Muscle of back (tissue), 11 donors: ENCODE measurements around the gene TAGLN3. TPM values are rescaled to one million over a fixed set of nuclear protein-coding genes. Genes with fewer than 3 reads are reported as not detected.

ENCODE experiments used
- DNase-seq, 3 donors: peaks; one replicate each; pipeline versions ENCODE4 v3.0.0 to v3.0.0-alpha.2; 2013
- polyA plus RNA-seq, 10 donors: library from polyadenylated mRNA; unstranded; fragments of 120-200 nt; gene quantifications; one replicate each; pipeline ENCODE4 v1.2.1, GENCODE V29; 2013; ENCODE audit not compliant: insufficient read length in 10 of 10

TAGLN3 gene
- polyA plus RNA-seq, 10 donors = 3.0 to 6.0 (median 4.0) TPM

DNA sequence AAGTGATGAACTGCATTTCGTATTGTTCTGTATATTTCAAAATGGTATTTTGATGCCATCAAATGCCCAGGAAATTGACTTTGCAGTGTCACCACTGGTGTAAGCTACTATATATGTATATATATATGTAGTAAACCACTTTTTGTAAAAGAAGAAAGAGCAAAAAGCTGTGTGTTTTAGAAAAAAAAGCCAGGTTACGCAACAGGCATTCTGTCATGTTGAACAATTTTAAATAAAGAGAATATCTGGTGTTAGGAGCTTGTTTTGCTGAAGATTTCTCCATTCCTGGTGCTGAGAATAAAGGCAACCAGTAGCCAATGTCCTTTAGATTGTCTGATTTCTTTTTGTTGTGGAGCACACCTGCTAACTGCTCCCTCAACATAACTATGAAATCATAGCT lies 23.6 kb upstream of the TAGLN3 start:
- no peak for DNase-seq

DNA sequence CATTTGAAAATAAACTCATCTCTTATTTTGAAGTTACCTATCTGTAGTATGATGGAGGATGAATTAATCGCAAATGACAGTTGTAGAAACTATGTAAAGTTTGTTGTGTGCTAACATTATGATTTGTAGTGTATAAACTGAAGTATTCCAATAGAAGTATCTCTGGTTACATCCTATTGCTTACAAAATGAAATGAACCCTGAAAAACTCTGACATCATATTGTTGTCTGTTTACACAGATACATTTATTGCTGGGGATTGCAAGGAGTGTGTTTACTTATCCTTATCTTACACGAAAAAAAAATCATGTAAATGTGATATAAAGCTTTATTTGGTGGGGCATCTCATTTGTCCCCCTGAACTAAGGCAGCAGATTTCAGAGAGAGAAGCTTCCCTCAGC lies 22.5 kb upstream of the TAGLN3 start:
- DNase-seq = no peak

DNA sequence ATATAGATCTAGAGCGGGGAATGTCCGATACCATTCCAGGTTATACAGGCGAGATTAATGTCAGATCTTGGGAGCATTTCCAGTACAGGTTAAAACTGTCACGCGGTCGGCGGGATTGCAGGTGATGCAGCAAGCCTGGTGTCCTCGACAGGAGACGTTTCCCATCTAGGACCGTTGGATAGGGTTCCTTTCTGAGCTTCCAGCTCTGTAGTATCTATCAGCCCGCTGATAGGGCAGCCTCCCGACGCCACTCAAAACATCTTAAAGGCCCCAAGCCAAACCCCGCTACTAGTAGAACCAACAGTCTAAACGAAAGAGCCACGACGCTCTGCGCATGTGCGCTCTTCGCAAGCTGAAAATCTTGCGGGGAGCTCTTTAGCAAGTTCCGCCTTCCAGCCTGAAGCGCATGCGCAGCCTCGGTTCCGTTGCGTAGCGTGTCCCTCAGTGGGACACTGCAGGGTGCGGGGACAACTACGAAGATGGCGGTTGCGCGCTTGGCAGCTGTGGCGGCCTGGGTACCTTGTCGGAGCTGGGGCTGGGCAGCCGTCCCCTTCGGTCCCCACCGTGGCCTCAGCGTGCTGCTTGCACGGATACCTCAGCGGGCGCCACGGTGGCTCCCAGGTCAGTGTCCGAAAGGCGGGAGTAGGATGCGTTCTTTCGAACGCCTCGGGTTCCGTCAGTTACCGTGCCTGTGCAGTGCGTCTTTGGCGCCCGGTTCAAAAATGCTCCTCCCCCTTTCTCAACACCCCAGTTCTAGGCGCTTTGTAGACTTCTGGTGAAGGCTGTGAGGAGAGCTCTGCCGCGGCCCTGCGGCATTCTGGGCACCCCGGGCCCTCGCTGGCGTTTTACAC lies 19.9 kb upstream of the TAGLN3 start, which contains the start of gene ABHD10:
TSS of gene ABHD10 (plus strand) at position 444 of the 851 bp plus-strand sequence. CDS start at position 480, 36 bp downstream.
- DNase-seq = peak; percentile 98 to 100 (median 99)

DNA sequence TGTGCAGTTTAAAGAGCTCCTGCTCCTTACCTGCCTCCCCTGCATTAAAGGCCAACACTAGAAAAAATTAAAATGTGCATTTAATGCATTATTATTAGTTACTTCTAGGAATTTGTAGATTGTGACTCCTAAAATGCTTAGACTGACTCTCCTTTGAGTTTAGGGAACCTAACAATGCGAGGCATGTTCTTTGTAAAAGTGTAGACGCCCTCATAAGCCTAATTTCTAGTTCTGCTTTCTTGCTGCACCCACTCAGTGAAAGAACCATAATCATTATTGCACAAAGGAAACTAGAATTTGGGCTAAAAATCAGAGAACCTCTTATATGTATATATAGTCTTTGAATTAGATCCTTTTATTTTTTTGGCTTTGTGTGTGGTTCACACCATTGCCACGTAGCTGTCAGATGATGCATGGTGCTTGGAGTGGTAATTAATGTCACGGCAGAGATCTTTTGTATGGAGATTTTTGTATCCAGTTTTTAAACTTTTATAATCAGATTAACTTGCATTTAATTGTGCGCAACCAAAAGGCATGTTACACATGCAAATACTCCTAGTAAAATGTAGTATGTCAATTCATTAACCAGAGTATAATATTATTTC lies 19.2 kb upstream of the TAGLN3 start:
- no peak for DNase-seq

DNA sequence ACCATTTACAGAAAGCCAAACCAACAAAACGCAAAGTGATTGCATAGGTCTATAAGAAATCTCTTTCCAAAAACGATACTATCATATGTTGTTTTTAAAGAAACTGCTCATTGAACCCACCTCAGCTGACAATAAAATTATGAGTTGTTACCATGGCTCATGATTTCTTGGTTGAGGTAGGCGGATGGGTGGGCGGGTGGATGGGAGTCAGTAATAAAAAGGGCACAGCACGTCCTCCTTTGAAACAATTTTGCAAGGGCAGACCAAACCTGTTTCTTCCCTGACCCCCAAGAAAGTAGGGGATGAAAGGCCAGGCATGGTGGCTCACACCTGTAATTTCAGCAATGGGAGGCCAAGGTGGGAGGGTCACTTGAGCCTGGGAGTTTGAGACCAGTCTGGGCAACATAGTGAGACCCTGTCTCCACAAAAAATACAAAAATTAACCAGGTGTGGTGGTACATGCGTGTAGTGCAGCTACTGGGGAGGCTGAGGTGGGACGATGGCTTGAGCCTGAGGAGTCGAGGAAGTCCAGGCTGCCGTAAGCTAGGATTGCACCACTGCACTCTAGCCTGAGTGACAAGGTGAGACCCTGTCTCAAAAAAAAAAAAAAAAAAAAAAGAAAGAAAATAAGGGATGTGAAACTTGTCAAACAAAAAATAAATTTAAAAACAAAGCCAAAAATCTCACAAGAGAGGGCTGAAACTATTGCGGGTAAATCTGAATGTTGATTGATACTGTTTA lies 17.8 kb upstream of the TAGLN3 start:
- DNase-seq = no peak

DNA sequence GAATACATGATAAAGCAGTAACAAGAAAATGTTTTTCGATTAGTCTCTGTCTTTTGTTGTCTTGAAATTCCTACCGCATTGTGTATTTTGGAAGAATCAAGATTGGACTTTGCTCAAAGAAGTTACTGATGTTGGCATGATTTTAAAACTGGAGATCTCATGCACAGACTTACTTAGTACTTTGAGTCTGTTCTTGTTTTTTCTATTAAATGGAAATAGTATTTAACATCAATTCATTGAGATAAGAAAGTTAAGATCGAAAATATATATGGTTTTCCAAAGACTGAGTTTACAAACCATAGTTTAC lies 17.3 kb upstream of the TAGLN3 start:
- DNase-seq = no peak

DNA sequence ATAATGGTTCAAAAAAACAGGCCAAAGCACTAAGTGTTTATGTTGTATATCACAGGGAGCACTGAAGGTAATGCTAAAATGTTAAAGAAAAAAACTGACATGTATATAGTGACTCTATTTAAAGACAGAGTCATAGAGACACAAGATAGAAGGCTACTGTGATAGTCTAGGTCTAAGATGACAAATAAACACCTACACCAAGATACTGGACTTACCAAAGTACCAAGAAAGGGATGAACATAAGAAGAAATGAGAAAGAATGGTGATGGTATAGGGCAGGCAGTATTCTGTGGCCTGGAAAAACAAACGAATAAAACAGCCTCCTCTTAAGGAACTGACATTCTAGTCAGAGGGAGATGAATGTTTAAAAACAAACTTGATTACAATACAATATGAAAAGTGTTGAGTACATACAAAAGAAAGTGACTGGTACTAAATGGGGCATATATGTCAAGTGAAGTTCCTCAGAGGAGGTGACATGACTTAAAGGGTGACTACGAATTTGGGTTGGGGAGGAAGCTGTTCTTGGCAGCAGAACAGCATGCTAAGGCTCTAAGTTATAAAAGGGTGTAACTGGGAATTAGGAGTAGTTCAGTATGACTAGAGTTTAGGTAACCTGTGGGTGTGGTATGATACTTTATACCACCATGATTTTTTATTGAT lies 14.0 kb upstream of the TAGLN3 start:
- no peak for DNase-seq

DNA sequence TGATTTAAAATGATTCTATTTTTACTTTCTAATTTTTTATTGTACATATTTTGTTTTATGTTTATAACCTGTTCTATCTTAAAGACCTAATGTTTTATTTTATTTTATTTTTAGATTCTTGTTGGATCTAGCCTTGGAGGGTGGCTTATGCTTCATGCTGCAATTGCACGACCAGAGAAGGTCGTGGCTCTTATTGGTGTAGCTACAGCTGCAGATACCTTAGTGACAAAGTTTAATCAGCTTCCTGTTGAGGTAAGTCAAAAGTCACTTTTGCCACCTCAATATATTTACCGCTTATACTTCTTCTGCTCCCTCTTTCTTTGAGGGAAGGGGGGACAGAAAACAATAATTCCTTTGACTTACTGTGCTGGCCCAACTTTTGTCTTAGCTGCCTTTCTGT lies 11.9 kb upstream of the TAGLN3 start:
- no peak for DNase-seq

DNA sequence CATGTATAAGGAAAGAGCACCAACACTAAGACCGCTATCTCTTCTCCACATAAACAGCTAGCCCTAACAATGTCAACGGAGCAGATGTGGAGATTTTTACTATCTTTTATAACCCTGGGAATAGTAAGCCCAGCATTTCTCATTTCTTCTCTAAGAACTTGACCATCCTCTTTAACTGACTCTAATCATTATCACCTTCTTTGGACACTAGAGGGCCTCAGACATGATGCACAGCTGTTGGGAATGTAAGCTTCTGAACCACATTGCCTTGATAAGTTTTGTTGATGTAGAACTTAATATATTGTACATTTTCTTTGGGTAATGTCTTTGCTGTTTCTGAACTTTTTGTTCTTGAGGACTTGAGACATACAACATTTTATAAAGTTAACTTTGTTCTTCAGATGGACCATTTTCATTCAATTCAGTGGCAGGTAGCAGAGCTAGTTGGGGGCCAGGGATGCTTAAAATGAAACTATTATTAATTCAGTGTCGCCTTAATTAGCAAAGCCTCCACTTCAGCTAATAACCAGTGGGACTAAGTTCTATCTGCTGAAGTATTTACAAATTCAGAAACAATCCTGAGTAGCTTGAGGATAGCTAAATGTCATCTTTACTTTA lies 9.6 kb upstream of the TAGLN3 start:
- peak in 2 of 3 donors; percentile 44 to 55 for DNase-seq

DNA sequence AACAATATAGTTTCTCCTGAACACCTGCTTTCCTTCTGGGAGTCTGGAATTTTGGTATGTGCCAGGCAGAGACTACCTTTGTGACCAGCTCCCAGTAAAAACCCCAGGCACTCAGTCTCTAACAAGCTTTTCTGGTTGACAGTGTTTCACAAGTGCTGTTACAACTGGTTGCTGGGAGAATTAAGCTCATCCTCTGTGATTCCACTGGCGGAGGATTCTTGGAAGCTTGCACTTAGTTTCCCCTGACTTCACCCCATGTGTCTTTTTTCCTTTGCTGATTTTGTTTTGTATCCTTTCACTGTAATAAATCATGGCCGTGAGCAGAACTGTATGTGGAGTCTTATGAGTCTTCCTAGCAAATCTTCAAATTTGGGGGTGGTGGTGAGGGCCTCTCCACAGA lies 5.7 kb upstream of the TAGLN3 start:
- DNase-seq = no peak

DNA sequence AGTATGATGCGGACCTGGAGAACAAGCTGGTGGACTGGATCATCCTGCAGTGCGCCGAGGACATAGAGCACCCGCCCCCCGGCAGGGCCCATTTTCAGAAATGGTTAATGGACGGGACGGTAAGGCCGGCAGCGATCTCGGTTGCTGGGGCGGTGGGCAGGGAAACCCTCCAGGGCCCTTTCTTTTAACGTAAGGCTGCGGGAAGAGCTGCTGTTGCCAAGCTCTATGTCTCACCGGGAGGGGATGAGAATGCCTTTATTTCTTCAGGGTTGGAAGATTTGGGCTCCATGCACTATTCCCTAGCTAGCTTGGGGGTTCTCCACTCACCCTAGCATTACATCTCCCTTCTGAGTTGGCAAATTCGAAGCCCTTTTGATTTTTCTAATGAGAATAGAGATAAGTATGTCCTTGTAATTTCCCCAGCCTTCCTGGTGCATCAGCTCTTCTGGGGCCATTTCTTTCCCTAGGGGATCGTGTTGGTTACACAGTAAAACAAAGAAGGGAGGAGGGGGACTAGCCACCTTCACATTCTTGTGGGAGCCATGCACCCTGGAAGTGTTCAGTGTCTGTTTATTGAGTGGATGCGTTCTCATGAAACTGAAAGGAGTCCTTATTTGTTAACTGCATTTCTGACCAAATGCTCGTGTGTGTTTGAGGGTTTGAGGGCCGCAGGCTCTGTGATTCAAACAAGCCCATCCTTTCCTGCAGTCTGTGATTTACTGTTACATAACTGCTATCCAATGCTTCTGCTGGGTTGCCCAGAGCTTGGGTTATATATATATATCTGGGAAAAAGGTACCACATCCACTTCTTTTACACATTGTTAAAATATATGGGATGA lies 982 bp downstream of the TAGLN3 start:
- no peak for DNase-seq

DNA sequence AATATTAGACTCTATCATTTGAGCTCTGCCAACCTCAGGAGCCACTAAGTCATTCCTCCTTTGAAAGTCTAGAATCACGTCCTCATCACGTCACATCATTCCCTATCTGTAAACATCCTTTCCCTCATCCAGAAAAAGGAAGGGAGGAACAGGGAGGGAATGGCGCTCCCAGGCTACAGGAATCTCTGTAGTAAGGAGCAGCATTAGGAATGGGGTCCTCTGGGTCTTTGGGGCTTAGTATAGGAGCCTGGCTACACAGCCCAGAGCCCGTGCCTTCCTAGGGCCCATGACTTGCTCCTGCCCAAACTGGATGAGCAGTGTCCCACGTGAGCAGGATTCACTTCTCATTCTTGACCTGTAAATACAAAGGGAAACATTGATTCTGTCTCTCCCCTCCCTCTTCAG lies 1.6 kb downstream of the TAGLN3 start:
- DNase-seq = no peak

DNA sequence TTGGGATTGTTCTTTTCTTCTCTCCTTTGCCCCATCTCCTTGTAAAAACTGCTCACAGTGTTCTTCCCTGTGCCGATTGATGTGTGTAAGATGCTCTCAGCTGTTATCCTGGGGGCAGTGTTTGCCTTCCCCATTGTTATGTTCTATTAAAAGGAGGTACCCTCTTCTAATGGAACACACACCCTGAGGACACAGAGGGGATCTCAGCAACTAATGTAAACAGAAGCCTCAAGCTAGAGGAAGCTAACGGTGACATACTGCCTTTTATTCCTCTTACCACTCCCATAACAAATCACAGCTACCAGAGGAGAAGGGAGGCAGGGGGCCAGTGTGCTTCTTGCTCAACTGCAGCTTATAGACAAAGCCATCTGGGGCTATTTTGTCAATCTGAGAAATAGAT lies 2.2 kb downstream of the TAGLN3 start:
- DNase-seq = no peak

DNA sequence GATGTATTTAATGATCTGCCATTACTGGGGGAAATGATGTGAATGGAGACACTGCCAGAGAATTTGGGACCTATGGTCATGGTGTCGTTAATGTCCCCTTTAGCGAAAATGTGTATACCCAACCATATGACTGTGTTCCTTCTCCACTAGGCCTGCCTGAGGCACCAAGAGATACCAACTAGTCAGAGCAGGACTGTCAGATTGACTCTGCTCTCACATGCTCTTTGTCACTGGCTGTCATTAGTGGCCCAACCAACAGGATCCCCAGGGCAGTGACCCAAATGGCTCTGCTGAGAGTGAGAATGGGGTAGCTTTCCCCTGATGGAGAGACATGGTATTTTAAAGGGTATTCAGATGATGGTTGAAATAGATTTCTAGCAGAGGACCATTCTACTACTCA lies 2.8 kb downstream of the TAGLN3 start:
- no peak for DNase-seq

DNA sequence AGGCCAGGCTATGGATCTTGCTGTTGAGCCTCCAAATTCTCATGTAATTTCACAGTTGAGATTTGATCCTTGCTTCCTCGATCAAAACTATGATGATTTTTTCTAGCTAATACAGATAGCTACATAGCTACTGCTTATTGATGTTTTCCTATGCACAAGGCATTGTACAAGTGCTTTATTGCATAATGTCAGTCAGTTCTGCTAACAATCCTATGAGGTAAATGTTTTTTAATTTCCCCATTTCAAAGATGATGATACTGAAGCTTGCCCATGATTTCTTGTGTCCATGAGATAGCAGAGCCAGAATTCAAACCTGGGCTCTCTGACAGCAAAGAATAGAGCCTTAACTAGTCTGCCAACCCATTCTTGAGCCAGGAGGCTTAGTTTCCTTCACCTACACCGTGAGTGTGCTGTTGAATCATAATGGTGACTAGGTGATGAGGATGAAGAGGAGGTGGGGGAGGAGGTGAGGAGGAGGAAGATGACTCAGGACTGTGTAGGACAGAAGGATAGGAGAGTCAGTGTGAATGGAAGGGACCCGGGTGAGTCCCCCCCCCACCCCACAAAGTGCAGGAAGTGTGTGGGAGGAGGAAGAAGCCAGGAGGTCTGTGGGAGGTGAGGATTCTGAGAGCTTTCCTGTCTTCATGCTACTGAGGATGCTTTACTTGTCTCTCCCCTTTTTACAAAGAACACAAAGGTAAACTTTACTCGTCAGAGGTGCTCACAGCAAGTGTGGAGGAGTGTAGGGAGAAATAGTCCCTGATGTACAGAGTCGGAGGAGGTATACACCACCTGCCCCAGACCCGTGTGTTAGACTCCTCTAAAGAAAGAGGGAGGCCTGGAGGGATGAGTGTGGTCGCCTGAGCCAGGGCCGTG lies 3.6 kb downstream of the TAGLN3 start:
- no peak for DNase-seq

DNA sequence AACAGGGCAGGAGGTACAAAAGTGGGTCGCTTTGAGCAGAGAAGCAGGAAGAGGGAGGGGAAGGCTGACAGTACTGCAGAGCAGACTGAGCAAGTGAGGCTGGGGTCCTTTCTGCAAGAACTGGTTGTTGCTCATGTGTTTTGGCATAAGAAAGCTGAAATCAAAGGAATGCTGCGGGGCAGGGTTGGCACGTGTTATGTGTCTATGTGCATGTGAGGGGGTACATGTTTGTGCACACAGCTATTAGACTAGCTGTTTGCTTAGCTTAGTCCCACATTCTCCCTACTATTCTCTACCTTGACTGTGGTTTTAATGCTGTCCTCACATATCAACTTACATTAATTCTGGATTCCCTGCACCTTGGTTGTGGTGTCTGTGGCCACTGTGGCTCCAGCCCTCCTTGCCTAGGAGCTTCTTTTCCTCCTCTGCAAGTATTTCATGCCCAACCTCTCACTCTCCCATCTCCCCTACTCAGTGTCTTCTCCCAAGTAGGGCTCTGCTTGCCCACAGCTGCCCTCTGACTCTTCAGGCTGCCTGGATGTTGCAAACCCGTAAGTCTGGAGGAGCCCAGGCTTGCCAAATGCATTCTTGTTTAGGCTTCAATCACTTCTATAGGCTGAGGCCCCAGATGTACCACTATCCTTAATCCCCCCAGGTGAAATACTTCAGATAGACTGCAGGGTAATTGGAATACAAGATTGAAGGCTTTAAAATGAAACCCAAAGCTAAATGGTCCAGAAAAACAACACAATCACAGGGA lies 4.8 kb downstream of the TAGLN3 start:
- no peak for DNase-seq

DNA sequence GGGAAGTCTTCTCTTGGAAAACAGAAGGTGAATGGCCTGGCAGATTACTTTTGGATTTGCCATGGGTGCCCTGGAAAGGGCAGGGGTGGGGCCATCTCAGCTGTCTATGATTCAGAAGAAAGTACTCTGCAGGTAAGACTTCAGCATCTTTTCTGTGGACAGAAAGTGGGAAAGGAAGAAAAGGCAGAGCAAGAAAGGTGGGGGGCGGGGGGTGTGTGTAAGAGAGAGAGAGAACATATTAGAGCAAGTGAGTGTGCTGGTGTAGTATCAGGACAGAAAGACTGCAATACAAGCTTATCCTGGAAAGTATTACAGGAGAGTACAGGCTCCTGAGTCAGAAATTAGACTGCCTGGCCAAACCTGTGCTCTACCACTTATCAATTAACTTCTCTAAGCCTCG lies 5.5 kb downstream of the TAGLN3 start:
- DNase-seq = no peak

DNA sequence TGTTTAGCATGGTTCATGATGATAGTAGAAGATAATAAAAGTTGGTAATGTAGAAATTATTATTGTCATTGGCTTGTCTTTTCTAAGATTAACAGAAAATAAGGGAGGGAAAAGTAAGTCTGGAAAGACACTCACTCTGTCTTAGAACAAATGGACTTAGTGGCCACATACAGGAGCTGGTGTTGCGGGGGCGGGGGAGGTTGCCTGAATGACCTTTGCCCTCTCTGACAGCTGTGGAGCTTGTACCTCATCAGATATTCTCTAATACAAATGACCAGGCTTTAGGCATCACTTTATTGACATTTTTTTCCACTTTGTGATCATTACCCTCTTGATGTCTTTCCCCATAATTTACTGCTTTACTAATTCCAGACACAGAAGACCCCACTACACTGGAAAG lies 5.9 kb downstream of the TAGLN3 start:
- no peak for DNase-seq

DNA sequence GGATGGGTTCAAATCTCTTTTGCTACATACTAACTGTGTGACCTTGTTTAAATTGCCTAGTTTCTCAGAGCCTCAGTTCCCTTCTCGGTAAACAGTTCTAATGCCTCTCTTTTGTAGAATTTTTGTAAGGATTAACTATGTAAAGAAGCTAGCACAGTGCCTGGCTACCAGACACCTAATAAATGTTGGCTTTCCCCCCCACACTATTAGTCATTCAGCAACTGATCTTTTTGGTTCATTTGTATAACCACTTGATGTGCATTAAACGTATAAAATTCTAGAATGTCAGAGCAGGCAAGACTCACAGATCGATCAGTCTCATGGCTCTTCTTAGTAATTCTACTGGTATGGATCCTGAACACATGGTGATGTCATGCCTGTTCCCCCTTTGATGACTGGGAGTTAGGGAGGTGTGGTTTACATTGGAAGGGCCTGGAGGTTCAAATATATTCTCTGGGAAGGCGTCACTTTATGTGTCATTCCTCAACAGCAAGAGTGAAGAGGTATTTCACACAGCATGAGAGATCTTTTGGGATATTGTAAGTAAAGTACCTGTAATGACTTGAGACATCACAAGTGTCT lies 6.5 kb downstream of the TAGLN3 start:
- no peak for DNase-seq
